GM06990 (cell line): ENCODE measurements around the gene SV2C.

ENCODE experiments used
- DNase-seq: peaks from one replicate; pipeline ENCODE4 v3.0.0-alpha.2; 2011; ENCODE audit not compliant: insufficient read length; ENCODE audit errors: extremely low read depth
- H3K27me3 ChIP-seq: replicated peaks from 2 replicates; pipeline ENCODE4 v1.6.0; 2011; ENCODE audit warnings: low read length; ENCODE audit not compliant: control insufficient read depth, insufficient read depth
- H3K36me3 ChIP-seq: 2 replicates; pipeline ENCODE4 v1.5.1; 2011; ENCODE audit warnings: low read length; ENCODE audit not compliant: control insufficient read depth, insufficient read depth
- H3K4me3 ChIP-seq: replicated peaks from 2 replicates; pipeline ENCODE4 v1.5.1; 2011; ENCODE audit warnings: low read depth, mild to moderate bottlenecking, control low read depth, low read length
- TF ChIP-seq, protein P1 (sequence below): IDR thresholded peaks from 2 replicates; pipeline ENCODE4 v1.5.1; 2011; ENCODE audit warnings: low read length, control low read depth, mild to moderate bottlenecking, inconsistent platforms; ENCODE audit not compliant: insufficient read depth, poor library complexity, severe bottlenecking

Gene SV2C

DNA sequence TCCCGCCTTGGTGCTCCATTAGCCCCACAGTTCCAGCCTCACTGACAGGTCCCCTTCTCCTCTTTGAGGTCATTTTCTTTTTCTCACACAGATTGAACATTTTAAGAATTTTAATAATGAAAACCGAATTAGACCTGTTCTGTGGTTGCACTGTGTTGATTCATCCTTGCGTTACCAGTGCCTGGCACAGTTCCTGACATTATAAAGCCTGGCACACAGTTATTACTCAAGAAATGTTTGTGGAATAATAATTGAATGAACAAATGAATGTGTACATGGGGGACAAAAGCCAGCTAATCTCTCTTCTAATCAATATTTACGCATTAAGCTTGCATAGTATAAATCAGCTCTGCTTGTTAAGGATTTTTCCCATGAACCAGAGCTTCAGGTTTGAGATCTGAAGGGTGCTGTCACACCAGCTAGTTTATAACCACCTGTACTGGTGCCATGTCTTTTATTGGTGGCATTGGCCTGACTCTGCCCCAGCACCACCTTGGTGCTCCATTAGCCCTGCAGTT is 80.0 kb downstream of the SV2C start:
- no peak for DNase-seq

DNA sequence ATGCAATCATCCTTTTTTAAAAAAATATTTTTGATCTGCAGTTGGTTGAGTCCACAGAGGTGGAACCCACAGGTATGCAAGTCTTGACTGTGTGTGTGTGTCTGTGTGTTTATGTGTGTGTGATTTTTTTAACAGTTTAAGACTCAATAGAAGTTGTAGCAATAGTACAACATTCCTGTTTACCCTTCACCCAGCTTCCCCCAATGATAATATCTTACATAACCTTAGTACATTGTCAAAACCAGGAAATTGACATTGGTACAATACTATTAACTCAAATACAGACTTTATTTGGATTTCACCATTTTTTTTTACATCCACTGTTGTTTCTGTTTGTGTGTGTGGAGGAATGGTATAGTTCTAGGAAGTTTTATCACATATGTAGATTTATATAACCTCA is 81.8 kb downstream of the SV2C start:
- H3K4me3 ChIP-seq: no peak overlapping the region
- H3K27me3 ChIP-seq: no peaks in the 10 kb centered on the region
- DNase-seq: no peak
- TF ChIP-seq, protein P1, sequence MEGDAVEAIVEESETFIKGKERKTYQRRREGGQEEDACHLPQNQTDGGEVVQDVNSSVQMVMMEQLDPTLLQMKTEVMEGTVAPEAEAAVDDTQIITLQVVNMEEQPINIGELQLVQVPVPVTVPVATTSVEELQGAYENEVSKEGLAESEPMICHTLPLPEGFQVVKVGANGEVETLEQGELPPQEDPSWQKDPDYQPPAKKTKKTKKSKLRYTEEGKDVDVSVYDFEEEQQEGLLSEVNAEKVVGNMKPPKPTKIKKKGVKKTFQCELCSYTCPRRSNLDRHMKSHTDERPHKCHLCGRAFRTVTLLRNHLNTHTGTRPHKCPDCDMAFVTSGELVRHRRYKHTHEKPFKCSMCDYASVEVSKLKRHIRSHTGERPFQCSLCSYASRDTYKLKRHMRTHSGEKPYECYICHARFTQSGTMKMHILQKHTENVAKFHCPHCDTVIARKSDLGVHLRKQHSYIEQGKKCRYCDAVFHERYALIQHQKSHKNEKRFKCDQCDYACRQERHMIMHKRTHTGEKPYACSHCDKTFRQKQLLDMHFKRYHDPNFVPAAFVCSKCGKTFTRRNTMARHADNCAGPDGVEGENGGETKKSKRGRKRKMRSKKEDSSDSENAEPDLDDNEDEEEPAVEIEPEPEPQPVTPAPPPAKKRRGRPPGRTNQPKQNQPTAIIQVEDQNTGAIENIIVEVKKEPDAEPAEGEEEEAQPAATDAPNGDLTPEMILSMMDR: no peak
- H3K36me3 ChIP-seq: no peaks in the 10 kb centered on the region

More for the DNA sequence above, 80.0 kb downstream of the SV2C start:
- TF ChIP-seq, protein P1: no peak
- no peak overlapping the region for H3K4me3 ChIP-seq
- no peaks in the 10 kb centered on the region for H3K36me3 ChIP-seq
- H3K27me3 ChIP-seq: no peaks in the 10 kb centered on the region

DNA sequence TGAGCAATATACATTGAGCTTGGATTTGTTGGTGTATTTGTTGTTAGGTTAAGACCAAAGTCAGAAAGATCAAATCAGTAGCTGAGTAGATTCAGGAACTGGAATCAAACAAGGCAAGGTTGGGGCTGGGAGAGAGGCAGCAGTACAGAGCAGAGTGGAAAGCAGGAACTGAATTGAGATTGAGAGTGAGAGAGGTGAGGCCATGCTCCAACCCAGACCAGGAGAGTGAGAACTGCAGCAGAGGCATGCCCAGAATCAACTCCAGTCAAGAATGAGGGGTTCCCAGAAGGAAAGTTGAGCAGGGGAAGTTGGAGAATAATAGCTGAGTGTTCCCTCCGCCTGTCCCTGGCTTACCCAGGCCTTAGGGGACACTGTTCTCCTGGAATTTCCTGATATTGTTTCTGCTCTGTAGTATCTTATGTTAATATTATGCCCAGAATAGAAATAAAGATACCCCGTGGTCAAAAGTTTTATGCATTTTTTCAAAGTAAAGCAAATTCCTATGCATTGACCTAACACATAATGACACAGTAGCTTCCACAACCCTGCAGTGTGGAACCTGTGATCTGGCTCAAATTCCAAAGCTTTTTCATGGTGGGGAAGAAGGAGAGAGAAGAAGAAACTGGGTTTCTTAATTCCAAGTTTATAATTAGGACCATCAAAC is 82.7 kb downstream of the SV2C start:
- TF ChIP-seq, protein P1: no peak
- DNase-seq: no peak

DNA sequence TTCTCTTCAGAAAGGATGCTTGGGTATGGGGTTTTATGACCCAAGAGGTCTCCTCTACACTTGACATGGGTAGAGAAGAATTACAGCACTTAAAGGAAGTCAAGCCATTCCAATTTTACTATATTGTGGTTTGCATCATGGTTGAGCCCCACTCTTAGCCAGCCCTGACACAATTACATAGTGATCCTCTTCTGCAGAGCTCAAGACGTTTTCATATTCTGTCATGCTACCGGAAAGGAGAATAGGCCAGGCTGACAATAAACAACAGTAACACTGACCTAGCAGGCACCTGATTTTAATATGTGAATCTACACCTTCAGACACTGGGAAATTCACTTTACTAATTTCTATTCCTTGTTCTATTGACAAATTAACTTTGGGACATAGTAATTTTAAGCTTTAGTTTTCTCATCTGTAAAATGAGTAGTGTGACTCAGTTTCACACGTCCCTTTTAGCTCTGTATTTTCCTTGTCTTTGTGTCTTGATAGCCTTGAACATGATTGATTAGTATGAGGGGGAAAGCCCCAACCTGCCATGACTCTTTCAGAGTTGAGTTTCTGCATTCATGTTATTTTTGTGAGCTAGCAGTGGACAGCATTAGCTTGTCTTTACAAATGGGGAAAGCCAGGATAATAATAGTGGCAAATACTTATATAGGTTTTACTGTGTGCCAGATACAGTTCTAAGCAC is 83.8 kb downstream of the SV2C start:
- H3K27me3 ChIP-seq: no peaks in the 10 kb centered on the region
- H3K36me3 ChIP-seq: no peaks in the 10 kb centered on the region
- DNase-seq: no peak
- TF ChIP-seq, protein P1: no peak
- H3K4me3 ChIP-seq: no peak overlapping the region

More for the DNA sequence above, 82.7 kb downstream of the SV2C start:
- Histone ChIP-seq H3K36me3 (no peaks in the 10 kb centered on the region), H3K4me3 (no peak overlapping the region), H3K27me3 (no peaks in the 10 kb centered on the region)

DNA sequence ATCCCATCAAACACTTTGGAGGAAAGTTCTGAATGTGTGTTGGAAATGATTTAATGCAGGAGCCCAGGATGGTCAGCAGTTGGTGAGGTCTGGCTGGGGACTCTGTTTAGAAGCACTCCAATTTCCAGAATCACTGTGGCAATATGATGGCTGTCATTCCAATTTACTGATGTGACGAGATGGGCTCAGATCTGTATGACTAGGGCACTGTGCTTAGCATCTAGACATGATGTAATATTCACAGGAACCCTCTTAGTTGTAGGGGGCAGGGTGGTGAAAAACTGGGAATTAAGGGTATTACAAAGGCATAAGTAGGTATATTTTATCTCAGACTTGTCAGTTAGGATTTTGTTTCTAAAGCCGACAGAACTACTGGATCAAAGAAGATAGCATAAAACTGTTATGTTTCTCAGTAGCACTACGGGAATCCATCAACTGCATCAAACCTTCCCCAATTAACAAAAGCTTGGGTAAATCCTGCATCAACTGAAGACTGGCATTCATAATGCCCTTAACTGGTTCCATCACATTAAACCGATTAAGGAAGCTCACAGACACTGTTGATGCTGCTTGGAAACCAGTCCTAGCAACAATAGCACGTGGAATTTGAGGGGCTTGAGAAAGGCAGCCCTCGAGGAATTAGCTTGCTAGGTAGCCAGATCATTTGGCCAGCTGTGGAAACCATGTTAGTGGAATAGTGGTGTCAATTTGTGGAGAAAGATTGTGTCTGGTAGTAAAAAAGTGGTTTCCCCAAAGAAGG is 86.1 kb downstream of the SV2C start:
- TF ChIP-seq, protein P1: no peak
- no peak for DNase-seq
- Histone ChIP-seq H3K36me3 (no peaks in the 10 kb centered on the region), H3K27me3 (no peaks in the 10 kb centered on the region), H3K4me3 (no peak overlapping the region)
